Activated T-cell treated with anti-CD3 and anti-CD28 coated beads for 24 hours (primary cell): ENCODE measurements around the gene PIGH.
"Not testable (repeated sequence)": the region's sequence is repeated elsewhere in the genome, so short reads cannot be mapped to it uniquely, and the experiment has no call there.

Source experiments
- DNase-seq: peaks from one replicate; pipeline ENCODE4 v3.0.0-alpha.2; 2020; ENCODE audit warnings: low read depth

The PIGH gene

GRCh38 chr14:67609642-67610310 is 9.7 kb upstream of the PIGH start:
- DNase-seq: no peak

- no peak for DNase-seq
Observed at GRCh38 chr14:67607646-67608045, 7.6 kb upstream of the PIGH start.

GRCh38 chr14:67602995-67603545 is 3.0 kb upstream of the PIGH start:
- DNase-seq: no peak

- no peak for DNase-seq
Observed at GRCh38 chr14:67602076-67602475, 2.0 kb upstream of the PIGH start.

- not testable (repeated sequence) for DNase-seq
Observed at GRCh38 chr14:67600562-67600974, 500 bp upstream of the PIGH start.

GRCh38 chr14:67595392-67595791 is 4.7 kb downstream of the PIGH start:
- no peak for DNase-seq

GRCh38 chr14:67593650-67594049 is 6.4 kb downstream of the PIGH start:
- not testable (repeated sequence) for DNase-seq

- DNase-seq: no peak
Observed at GRCh38 chr14:67589204-67589770, 10.8 kb downstream of the PIGH start.

GRCh38 chr14:67586369-67586768 is 13.7 kb downstream of the PIGH start:
- no peak for DNase-seq

- DNase-seq: no peak
Observed at GRCh38 chr14:67584978-67585377, 15.1 kb downstream of the PIGH start.

GRCh38 chr14:67583711-67584644 is 16.1 kb downstream of the PIGH start:
- DNase-seq: no peak

- no peak for DNase-seq
Observed at GRCh38 chr14:67582061-67582460, 18.0 kb downstream of the PIGH start.

GRCh38 chr14:67581643-67582042 is 18.4 kb downstream of the PIGH start:
- no peak for DNase-seq

GRCh38 chr14:67580336-67581171 is 19.5 kb downstream of the PIGH start:
- no peak for DNase-seq

GRCh38 chr14:67579636-67580035 is 20.4 kb downstream of the PIGH start:
- DNase-seq: no peak

- no peak for DNase-seq
Observed at GRCh38 chr14:67579040-67579439, 21.0 kb downstream of the PIGH start.

- no peak for DNase-seq
Observed at GRCh38 chr14:67577909-67578749, 21.9 kb downstream of the PIGH start.

GRCh38 chr14:67577181-67577808 is 22.8 kb downstream of the PIGH start:
- DNase-seq: no peak

- DNase-seq: no peak
Observed at GRCh38 chr14:67576216-67576955, 23.7 kb downstream of the PIGH start.

- no peak for DNase-seq
Observed at GRCh38 chr14:67575684-67576083, 24.4 kb downstream of the PIGH start.
